GM18505 (cell line): ENCODE results near the gene KIT.

Experiments
- ATAC-seq: cut with Tn5 transposase; IDR thresholded peaks from one replicate; pipeline ENCODE4 v1.9.1; 2021; ENCODE audit not compliant: unreplicated experiment
- POLR2A ChIP-seq: IDR thresholded peaks from 4 replicates; pipeline ENCODE4 v1.6.1; 2011; ENCODE audit warnings: borderline replicate concordance; ENCODE audit not compliant: insufficient read depth, insufficient read length; ENCODE audit errors: extremely low read depth

KIT gene

GRCh38 chr4:54726907-54727306 lies 69.2 kb downstream of the KIT start:
- TF ChIP-seq POLR2A = no peak
- ATAC-seq = no peak

DNA sequence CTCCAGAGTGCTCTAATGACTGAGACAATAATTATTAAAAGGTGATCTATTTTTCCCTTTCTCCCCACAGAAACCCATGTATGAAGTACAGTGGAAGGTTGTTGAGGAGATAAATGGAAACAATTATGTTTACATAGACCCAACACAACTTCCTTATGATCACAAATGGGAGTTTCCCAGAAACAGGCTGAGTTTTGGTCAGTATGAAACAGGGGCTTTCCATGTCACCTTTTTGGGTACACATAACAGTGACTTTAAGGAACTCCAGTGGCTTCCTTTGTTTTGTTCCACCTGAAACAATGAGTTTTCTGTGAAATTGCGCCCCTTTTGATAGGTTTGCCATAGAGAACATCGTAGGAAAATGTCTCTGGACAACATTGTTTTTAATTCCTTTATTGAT lies 69.6 kb downstream of the KIT start:
- ATAC-seq = no peak
- no peak for TF ChIP-seq POLR2A

GRCh38 chr4:54728368-54728767 lies 70.6 kb downstream of the KIT start:
- no peak for ATAC-seq

GRCh38 chr4:54729256-54729655 lies 71.5 kb downstream of the KIT start:
- no peak for ATAC-seq

More at GRCh38 chr4:54728368-54728767, 70.6 kb downstream of the KIT start:
- no peak for TF ChIP-seq POLR2A

GRCh38 chr4:54730581-54730980 lies 72.8 kb downstream of the KIT start:
- no peak for ATAC-seq
- no peak for TF ChIP-seq POLR2A

More at GRCh38 chr4:54729256-54729655, 71.5 kb downstream of the KIT start:
- no peak for TF ChIP-seq POLR2A

GRCh38 chr4:54731552-54731951 lies 73.8 kb downstream of the KIT start:
- ATAC-seq = no peak
- no peak for TF ChIP-seq POLR2A

DNA sequence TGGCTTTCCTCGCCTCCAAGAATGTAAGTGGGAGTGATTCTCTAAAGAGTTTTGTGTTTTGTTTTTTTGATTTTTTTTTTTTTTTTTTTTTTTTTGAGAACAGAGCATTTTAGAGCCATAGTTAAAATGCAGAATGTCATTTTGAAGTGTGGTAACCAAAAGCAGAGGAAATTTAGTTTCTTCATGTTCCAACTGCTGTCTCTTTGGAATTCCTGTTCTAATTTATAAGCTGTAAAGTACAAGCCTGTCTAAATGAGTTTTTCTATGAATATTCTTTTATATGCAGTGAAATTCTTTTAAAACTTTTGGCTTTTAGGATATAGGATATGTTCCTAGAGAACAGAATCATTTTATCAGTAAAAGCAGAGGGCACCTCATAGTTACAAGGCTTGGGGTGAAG lies 74.2 kb downstream of the KIT start:
- no peak for ATAC-seq
- TF ChIP-seq POLR2A = no peak

- TF ChIP-seq POLR2A = no peak
- ATAC-seq = no peak
Observed at GRCh38 chr4:54737421-54737820, 79.7 kb downstream of the KIT start.

- TF ChIP-seq POLR2A = no peak
- ATAC-seq = no peak
Observed at GRCh38 chr4:54741202-54741601, 83.4 kb downstream of the KIT start.

DNA sequence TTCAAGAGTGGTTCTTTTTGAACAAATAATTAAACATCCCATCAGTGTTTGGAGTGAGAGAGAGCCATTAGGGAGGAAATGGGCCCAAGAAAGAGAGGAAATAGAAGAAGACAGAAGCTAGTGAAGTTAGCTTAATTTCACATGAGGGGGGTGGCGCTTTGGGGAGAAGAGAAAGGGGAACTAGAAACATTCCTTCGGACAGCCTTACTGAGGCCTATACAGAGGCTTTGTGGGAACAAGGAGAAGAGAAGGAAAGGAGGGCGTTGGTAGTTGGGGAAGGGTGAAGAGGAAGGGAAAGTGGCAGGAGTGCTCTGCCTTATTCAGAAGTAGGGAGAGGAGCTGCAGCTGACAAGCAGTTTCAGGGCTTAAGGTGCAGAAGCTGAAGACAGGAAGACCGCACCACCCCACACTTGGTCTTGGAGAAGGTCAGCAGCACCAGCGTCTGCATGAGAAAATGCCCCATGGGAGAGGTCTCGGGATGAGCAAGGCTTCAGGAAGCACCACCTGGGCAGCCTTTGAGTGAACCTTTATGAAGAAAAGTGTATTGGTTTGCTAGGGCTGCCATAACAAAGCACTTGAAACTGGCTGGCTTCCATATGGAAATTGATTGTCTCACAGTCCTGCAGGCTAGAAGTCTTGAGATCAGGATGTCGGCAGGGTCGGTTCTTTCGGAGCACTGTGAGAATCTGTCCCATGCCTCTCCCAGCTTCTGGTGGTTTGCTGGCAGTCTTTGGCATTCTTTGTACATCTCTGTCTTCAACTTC lies 85.1 kb downstream of the KIT start:
- no peak for ATAC-seq
- TF ChIP-seq POLR2A = no peak

- TF ChIP-seq POLR2A = no peak
- ATAC-seq = no peak
Observed at GRCh38 chr4:54743562-54743961, 85.8 kb downstream of the KIT start.

DNA sequence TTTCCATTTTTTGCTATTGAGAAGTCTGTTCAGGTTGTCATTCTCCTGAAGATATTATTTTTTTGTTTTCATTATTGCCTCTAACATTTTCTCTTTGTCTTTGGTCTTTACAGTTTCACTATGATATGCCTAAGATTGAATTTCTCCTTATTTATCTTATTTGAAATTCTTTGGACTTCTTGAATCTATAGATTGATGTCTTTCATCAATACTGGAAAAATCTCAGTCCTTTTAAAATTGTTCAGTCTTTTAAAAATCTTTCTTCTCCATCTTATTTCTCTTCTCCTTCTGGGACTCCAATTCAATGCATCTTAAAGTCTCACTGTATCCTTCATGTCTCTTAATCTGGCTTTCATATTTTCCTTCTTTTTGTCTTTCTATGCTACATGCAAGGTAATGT lies 86.7 kb downstream of the KIT start:
- ATAC-seq = no peak
- TF ChIP-seq POLR2A = no peak

GRCh38 chr4:54745031-54745770 lies 87.4 kb downstream of the KIT start:
- no peak for ATAC-seq
- TF ChIP-seq POLR2A = no peak

DNA sequence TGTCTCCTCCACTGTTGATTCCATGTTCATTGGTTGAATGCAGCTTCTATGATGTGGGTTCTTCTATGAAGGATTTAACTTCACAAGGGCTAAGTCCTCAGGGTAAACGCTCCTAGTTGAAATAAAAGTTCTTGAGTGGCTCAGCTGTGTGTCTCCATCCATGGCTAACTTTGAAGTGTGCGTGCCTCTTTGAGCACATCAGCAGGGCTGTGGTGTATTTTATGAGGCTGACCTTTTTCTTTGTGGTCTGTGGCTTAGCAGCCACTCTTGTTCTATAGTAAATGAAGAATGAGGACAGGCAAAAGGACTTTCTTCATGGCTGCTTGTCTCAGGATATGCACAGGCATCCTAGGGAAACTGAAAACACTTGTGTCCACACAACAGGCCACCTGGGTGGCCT lies 88.5 kb downstream of the KIT start:
- no peak for TF ChIP-seq POLR2A
- ATAC-seq = no peak
